MCF 10A (cell line): ENCODE results near the gene LETM1. TPM values are rescaled to one million over a fixed set of nuclear protein-coding genes. Genes with fewer than 3 reads are reported as not detected.
A peak's percentile ranks its signal among the peaks of the same experiment; 100 is the strongest.

ENCODE experiments used
- BruUV-seq: library from RNA; stranded (reverse); fragments of 400-500 nt; replicated peaks from 2 replicates; lab custom pipeline; 2021; lab: Mats Ljungman, UMichigan
- CTCF ChIA-PET: fragments of 300-600 bp; sonication (Branson Sonifier 250); formaldehyde crosslinking; extraction: SDS; loops from one replicate; lab custom pipeline; 2021; ENCODE audit warnings: antibody characterized with exemption, inconsistent platforms; lab: Yijun Ruan, JAX
- POLR2A ChIA-PET: fragments of 300-600, 350-650 bp; sonication (Branson Sonifier 250); formaldehyde crosslinking; extraction: SDS; loops from one replicate; lab custom pipeline; 2020; ENCODE audit warnings: antibody characterized with exemption, inconsistent platforms; lab: Yijun Ruan, JAX
- DNase-seq: peaks from one replicate; pipeline ENCODE4 v3.0.0-alpha.2; 2018; ENCODE audit not compliant: unreplicated experiment
- H3K27ac Mint-ChIP-seq: one replicate; pipeline ENCODE4 v1.8.0; 2022; ENCODE audit warnings: mild to moderate bottlenecking, low read depth, mixed read lengths; ENCODE audit not compliant: unreplicated experiment
- H3K27me3 Mint-ChIP-seq: one replicate; pipeline ENCODE4 v1.8.0; 2022; ENCODE audit warnings: mixed read lengths; ENCODE audit not compliant: insufficient read depth, unreplicated experiment
- H3K36me3 Mint-ChIP-seq: one replicate; pipeline ENCODE4 v1.8.0; 2022; ENCODE audit warnings: mild to moderate bottlenecking, moderate library complexity, mixed read lengths; ENCODE audit not compliant: insufficient read depth, unreplicated experiment
- H3K4me1 Mint-ChIP-seq: one replicate; pipeline ENCODE4 v1.8.0; 2022; ENCODE audit warnings: mixed read lengths; ENCODE audit not compliant: insufficient read depth, unreplicated experiment
- H3K4me3 Mint-ChIP-seq: one replicate; pipeline ENCODE4 v1.8.0; 2022; ENCODE audit warnings: mild to moderate bottlenecking, moderate library complexity, mixed read lengths; ENCODE audit not compliant: unreplicated experiment
- H3K9me3 Mint-ChIP-seq: one replicate; pipeline ENCODE4 v1.8.0; 2022; ENCODE audit warnings: mixed read lengths; ENCODE audit not compliant: unreplicated experiment
- intact Hi-C: fragments of 100-400 bp; cut with micrococcal nuclease; formaldehyde crosslinking; loops from 2 replicates; pipeline ENCODE4 v1.14.1; 2022
- total RNA-seq: library from RNA; stranded (reverse); gene quantifications from 2 replicates; pipeline ENCODE4 v1.2.3, GENCODE V29; 2022
- TF ChIP-seq, protein P1 (sequence below): fragments of 200-600 bp; IDR thresholded peaks from one replicate; pipeline ENCODE4 v1.8.0; 2022; ENCODE audit warnings: antibody characterized with exemption, mild to moderate bottlenecking; ENCODE audit not compliant: unreplicated experiment

The LETM1 gene
- total RNA-seq, 1 experiment from 2014 or later = 85.0 TPM

DNA sequence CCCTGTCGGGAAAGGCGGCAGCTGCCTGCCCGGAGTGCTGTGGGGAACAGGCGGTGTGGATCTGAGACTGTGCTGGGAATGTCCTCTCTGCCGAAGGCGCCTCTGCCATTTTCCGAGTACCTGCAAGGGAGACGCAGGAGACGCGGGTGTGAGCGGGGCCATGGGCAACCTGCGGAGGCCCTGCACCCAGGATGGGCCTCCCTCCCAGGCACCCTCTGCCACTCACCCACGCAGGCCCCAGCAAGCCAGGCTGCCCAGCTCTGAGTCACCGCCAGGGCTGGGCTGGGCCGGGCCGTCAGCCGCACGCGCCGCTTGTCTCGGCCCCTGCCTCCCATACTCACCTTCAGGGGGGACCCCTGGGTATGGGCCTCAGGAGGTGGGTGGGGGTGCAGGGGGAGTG lies 66.4 kb downstream of the LETM1 start:
- H3K9me3 Mint-ChIP-seq = no peaks in the 10 kb centered on the region
- BruUV-seq = no TSS peak
- no peaks in the 10 kb centered on the region for H3K27me3 Mint-ChIP-seq
- ChIA-PET POLR2A (interaction anchor here (0.6 to 1.6 kb wide), 5 partner anchors 12 to 77 kb away, joined by 3 to 22 read pairs (median 4); partner anchors contain the start of gene SLBP), CTCF (interaction anchor here (0.6 to 1.9 kb wide), 8 partner anchors 38 to 746 kb away, joined by 3 to 8 read pairs (median 4); no protein-coding TSS in a partner anchor)
- TF ChIP-seq, protein P1, sequence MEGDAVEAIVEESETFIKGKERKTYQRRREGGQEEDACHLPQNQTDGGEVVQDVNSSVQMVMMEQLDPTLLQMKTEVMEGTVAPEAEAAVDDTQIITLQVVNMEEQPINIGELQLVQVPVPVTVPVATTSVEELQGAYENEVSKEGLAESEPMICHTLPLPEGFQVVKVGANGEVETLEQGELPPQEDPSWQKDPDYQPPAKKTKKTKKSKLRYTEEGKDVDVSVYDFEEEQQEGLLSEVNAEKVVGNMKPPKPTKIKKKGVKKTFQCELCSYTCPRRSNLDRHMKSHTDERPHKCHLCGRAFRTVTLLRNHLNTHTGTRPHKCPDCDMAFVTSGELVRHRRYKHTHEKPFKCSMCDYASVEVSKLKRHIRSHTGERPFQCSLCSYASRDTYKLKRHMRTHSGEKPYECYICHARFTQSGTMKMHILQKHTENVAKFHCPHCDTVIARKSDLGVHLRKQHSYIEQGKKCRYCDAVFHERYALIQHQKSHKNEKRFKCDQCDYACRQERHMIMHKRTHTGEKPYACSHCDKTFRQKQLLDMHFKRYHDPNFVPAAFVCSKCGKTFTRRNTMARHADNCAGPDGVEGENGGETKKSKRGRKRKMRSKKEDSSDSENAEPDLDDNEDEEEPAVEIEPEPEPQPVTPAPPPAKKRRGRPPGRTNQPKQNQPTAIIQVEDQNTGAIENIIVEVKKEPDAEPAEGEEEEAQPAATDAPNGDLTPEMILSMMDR = no peak
- H3K36me3 Mint-ChIP-seq = peaks cover 4% of the 10 kb centered on the region
- intact Hi-C loops = no loop called here
- no peak overlapping the region for H3K4me3 Mint-ChIP-seq
- no peak overlapping the region for H3K27ac Mint-ChIP-seq
- DNase-seq = peak; percentile 74
- H3K4me1 Mint-ChIP-seq = peaks cover 9% of the 10 kb centered on the region

DNA sequence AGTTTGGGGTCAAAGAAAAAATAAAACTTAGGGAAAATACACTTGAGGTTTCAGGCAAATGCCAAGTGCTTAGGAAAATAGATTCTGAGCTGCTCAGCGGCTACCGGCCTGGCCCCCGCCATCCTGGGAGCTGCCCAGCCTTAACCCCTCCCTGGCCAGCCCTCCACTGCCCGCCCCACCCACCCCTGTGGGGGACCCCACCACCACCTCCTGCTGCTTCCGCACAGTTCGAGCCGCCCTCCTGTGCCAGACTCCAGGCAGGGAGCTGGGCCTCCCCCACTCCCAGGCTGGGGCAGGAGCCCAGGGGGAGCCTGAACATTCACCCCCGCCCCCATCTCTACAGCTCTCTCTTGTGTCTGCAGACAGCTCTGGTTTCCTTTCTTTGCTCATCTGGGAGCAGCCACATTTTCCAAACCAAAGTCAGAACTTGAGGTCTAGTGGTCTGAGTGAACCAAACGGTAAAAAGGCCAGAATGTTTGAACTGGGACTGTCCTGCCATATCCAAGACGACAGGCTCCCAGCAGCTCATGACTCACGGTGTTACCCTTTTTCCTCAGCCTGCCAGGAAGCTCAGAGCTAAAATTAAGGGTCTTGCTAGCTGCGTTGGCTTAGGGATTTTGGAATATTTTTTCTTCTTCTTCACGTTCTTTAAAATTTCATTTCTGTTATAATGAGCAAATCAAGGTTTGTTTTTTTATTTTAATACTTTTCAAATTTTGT lies 67.5 kb downstream of the LETM1 start:
- H3K36me3 Mint-ChIP-seq = peaks cover 4% of the 10 kb centered on the region

GRCh38 chr4:1787411-1788077 lies 68.4 kb downstream of the LETM1 start:
- BruUV-seq = no TSS peak
- ChIA-PET POLR2A (no interaction called here), CTCF (no interaction called here)
- no peak overlapping the region for H3K4me3 Mint-ChIP-seq
- TF ChIP-seq, protein P1 = no peak
- H3K4me1 Mint-ChIP-seq = peaks cover 9% of the 10 kb centered on the region
- peaks cover 4% of the 10 kb centered on the region for H3K36me3 Mint-ChIP-seq
- intact Hi-C loops = no loop called here
- DNase-seq = no peak
- H3K9me3 Mint-ChIP-seq = no peaks in the 10 kb centered on the region
- no peaks in the 10 kb centered on the region for H3K27me3 Mint-ChIP-seq
- H3K27ac Mint-ChIP-seq = no peak overlapping the region

More for the DNA sequence above, 67.5 kb downstream of the LETM1 start:
- no peak overlapping the region for H3K27ac Mint-ChIP-seq
- no peaks in the 10 kb centered on the region for H3K27me3 Mint-ChIP-seq
- no TSS peak for BruUV-seq
- peaks cover 9% of the 10 kb centered on the region for H3K4me1 Mint-ChIP-seq
- ChIA-PET POLR2A (interaction anchor here (0.5 to 1.2 kb wide), 6 partner anchors 30 to 442 kb away, joined by 3 to 5 read pairs (median 3); partner anchors contain the start of gene UVSSA), CTCF (interaction anchor here (1.1 to 1.9 kb wide), 6 partner anchors 21 to 122 kb away, joined by 3 to 8 read pairs (median 6); no protein-coding TSS in a partner anchor)
- no peak for DNase-seq
- H3K4me3 Mint-ChIP-seq = no peak overlapping the region
- no peaks in the 10 kb centered on the region for H3K9me3 Mint-ChIP-seq
- intact Hi-C loops = no loop called here
- TF ChIP-seq, protein P1 = no peak
